B cell (primary cell): ENCODE results near the gene PRLR. TPM values are rescaled to one million over a fixed set of nuclear protein-coding genes. Genes with fewer than 3 reads are reported as not detected.

Experiments used
- ATAC-seq: fragments of 200-7000 bp; cut with Tn5 transposase; one replicate; pipeline ENCODE4 v1.10.0; 2021; ENCODE audit warnings: low read depth, mild to moderate bottlenecking, moderate number of reproducible peaks, moderate library complexity
- CTCF ChIA-PET: fragments of 350-600 bp; sonication (Branson Sonifier 250); formaldehyde crosslinking; loops from one replicate; lab custom pipeline; 2021; ENCODE audit warnings: antibody characterized with exemption, inconsistent platforms; lab: Charles Lee
- POLR2A ChIA-PET: fragments of 350-600 bp; sonication (Branson Sonifier 250); formaldehyde crosslinking; loops from one replicate; lab custom pipeline; 2021; ENCODE audit warnings: antibody characterized with exemption; lab: Charles Lee
- DNase-seq: peaks from one replicate; pipeline ENCODE4 v3.0.0; 2013
- H2AFZ ChIP-seq: 2 replicates; pipeline ENCODE4 v1.6.1; 2012; ENCODE audit warnings: mild to moderate bottlenecking, low read depth, low read length; ENCODE audit not compliant: insufficient read depth, poor library complexity, severe bottlenecking
- H3K27ac ChIP-seq, 2 donors: 1 replicate in 1 of 2; 2 replicates in 1 of 2; pipeline ENCODE4 v1.5.1; 2012 to 2013; ENCODE audit warnings: low read length in 2 of 2, mild to moderate bottlenecking in 2 of 2, moderate library complexity in 1 of 2
- H3K27me3 ChIP-seq, 4 experiments: fragments of 200-600 bp in 1 of 4; sonication (generic) in 1 of 4; replicated peaks in 1 of 4; 1 replicate in 2 of 4; 2 replicates in 2 of 4; pipeline versions ENCODE4 v1.6.1 to v1.7.0; 2013 to 2016; ENCODE audit warnings: low read length in 3 of 4, mild to moderate bottlenecking in 2 of 4, mixed read lengths in 1 of 4, moderate library complexity in 1 of 4; ENCODE audit not compliant: insufficient read depth in 4 of 4, control insufficient read depth in 3 of 4; ENCODE audit errors: control extremely low read depth in 1 of 4
- H3K36me3 ChIP-seq, 2 experiments: replicated peaks in 1 of 2; 1 replicate in 1 of 2; 2 replicates in 1 of 2; pipeline versions ENCODE4 v1.6.1 to v1.7.1; 2013; ENCODE audit warnings: low read length in 1 of 2; ENCODE audit not compliant: insufficient read depth in 2 of 2, control insufficient read depth in 1 of 2; ENCODE audit errors: control extremely low read depth in 1 of 2, extremely low read depth in 1 of 2
- H3K4me1 ChIP-seq, 2 donors: fragments of 200-600 bp in 1 of 2; sonication (generic) in 1 of 2; 1 replicate in 1 of 2; 2 replicates in 1 of 2; pipeline versions ENCODE4 v1.5.1 to v1.6.1; 2013 to 2017; ENCODE audit warnings: low read length in 2 of 2; ENCODE audit not compliant: control insufficient read depth in 2 of 2, insufficient read depth in 2 of 2
- H3K4me2 ChIP-seq: replicated peaks from 2 replicates; pipeline ENCODE3; 2012; ENCODE audit warnings: mild to moderate bottlenecking, low read depth, low read length; ENCODE audit not compliant: poor library complexity, severe bottlenecking
- H3K4me3 ChIP-seq, 5 experiments: fragments of 200-600 bp in 1 of 5; sonication (generic) in 1 of 5; 1 replicate in 3 of 5; 2 replicates in 2 of 5; pipeline versions ENCODE4 v1.5.1 to v1.7.0; 2011 to 2016; ENCODE audit warnings: low read length in 4 of 5, mild to moderate bottlenecking in 4 of 5, low read depth in 2 of 5, control low read depth in 1 of 5, moderate library complexity in 1 of 5; ENCODE audit not compliant: insufficient read depth in 1 of 5; ENCODE audit errors: control extremely low read depth in 1 of 5, extremely low read depth in 1 of 5
- H3K79me2 ChIP-seq: fragments of 200-600 bp; sonication (generic); one replicate; pipeline ENCODE4 v1.6.0; 2016; ENCODE audit warnings: low read length; ENCODE audit not compliant: control insufficient read depth, insufficient read depth
- H3K9ac ChIP-seq: fragments of 200-600 bp; sonication (generic); 2 replicates; pipeline ENCODE4 v1.6.1; 2017; ENCODE audit warnings: mild to moderate bottlenecking, low read length, moderate library complexity
- H3K9me3 ChIP-seq, 3 donors: one replicate each; pipeline versions ENCODE4 v1.6.1 to v1.7.1; 2013; ENCODE audit warnings: low read length in 2 of 3; ENCODE audit not compliant: control insufficient read depth in 2 of 3, insufficient read depth in 1 of 3; ENCODE audit errors: control extremely low read depth in 1 of 3
- H4K20me1 ChIP-seq: 2 replicates; pipeline ENCODE4 v1.6.0; 2012; ENCODE audit warnings: mild to moderate bottlenecking, low read length; ENCODE audit not compliant: insufficient read depth, control insufficient read depth, poor library complexity, severe bottlenecking
- H3K27ac Mint-ChIP-seq: one replicate; pipeline ENCODE4 v1.8.0; 2021; ENCODE audit warnings: mixed read lengths
- H3K27me3 Mint-ChIP-seq: one replicate; pipeline ENCODE4 v1.8.0; 2021; ENCODE audit warnings: mixed read lengths
- H3K4me1 Mint-ChIP-seq: one replicate; pipeline ENCODE4 v1.8.0; 2021; ENCODE audit warnings: mixed read lengths
- H3K4me3 Mint-ChIP-seq: one replicate; pipeline ENCODE4 v1.8.0; 2021; ENCODE audit warnings: mixed read lengths
- H3K9me3 Mint-ChIP-seq: one replicate; pipeline ENCODE4 v1.8.0; 2022; ENCODE audit warnings: mixed read lengths; ENCODE audit not compliant: insufficient read depth
- EZH2 ChIP-seq: IDR thresholded peaks from 2 replicates; pipeline ENCODE4 v1.6.1; 2012; ENCODE audit warnings: borderline replicate concordance, low read depth, mild to moderate bottlenecking, moderate library complexity, low read length; ENCODE audit not compliant: insufficient read depth, poor library complexity, severe bottlenecking
- WGBS: methylation state at CpG from one replicate; pipeline ENCODE4 v1.1.5; 2013; ENCODE audit warnings: missing lambda C conversion rate; ENCODE audit not compliant: insufficient coverage; 5-methylcytosine and 5-hydroxymethylcytosine counted together
- intact Hi-C: fragments of 100-400 bp; cut with micrococcal nuclease; formaldehyde crosslinking; loops from one replicate; pipeline ENCODE4 v1.10.0; 2022
- polyA plus RNA-seq: library from polyadenylated mRNA; depleted of rRNA; stranded (reverse); fragments of >200 nt; gene quantifications from 2 replicates; pipeline ENCODE4 v1.2.3, GENCODE V29; 2012
- total RNA-seq, 2 donors: library from RNA; stranded (reverse); fragments of 120-200 nt in 1 of 2; gene quantifications; 1 replicate in 1 of 2; 2 replicates in 1 of 2; pipeline versions ENCODE4 v1.2.3 to v1.2.4, GENCODE V29; 2013 to 2022
- TF ChIP-seq, protein P1 (sequence below): fragments of 200-600 bp; IDR thresholded peaks from one replicate; pipeline ENCODE4 v1.8.0; 2022; ENCODE audit warnings: antibody characterized with exemption, mild to moderate bottlenecking

PRLR gene
- total and polyA plus RNA-seq, 2 donors (not counting 1 experiment from before 2014, with no cell fraction given) = 0.39 TPM; not detected in 1

DNA sequence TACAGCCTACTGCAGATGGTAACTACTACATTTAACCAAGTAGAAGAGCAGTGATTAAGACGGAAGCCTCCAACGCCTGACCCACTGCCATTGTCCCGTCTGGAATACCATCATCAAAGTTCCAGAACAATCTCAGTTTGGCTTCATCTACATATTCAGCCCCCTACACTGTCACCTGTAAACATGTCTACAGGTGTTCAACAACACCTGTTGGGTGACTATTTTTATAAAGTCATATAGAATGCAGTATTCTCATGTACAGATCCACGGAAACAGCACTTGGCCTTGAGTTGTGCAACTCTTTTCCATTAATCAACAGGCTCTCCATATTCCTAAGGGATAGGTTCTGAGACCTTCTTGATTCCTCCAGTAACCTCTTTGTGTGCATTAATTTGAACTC is 129.3 kb downstream of the PRLR start:
- intact Hi-C loops = no loop called here
- WGBS = 80% methylated on average over 1 of the region's 4 CpGs
- ChIA-PET CTCF (no interaction called here), POLR2A (no interaction called here)
- Histone ChIP-seq H3K27me3 (peaks cover 0 to 2% (median 0%) of the 10 kb centered on the region in 4 experiments), H3K9ac (no peak overlapping the region), H3K79me2 (no peaks in the 10 kb centered on the region), H4K20me1 (no peaks in the 10 kb centered on the region), H3K4me2 (no peak overlapping the region), H3K4me3 (no peak overlapping the region), H3K27ac (no peak overlapping the region), H3K9me3 (no peaks in the 10 kb centered on the region), H2AFZ (no peak overlapping the region), H3K4me1 (no peaks in the 10 kb centered on the region), H3K36me3 (no peaks in the 10 kb centered on the region)
- H3K27me3 Mint-ChIP-seq = peaks cover 30% of the 10 kb centered on the region
- DNase-seq (no peak), ATAC-seq (no peak)
- no peaks in the 10 kb centered on the region for H3K4me1 Mint-ChIP-seq
- H3K4me3 Mint-ChIP-seq = no peak overlapping the region
- no peaks in the 10 kb centered on the region for H3K9me3 Mint-ChIP-seq
- H3K27ac Mint-ChIP-seq = no peak overlapping the region
- no peak for TF ChIP-seq EZH2
- TF ChIP-seq, protein P1, sequence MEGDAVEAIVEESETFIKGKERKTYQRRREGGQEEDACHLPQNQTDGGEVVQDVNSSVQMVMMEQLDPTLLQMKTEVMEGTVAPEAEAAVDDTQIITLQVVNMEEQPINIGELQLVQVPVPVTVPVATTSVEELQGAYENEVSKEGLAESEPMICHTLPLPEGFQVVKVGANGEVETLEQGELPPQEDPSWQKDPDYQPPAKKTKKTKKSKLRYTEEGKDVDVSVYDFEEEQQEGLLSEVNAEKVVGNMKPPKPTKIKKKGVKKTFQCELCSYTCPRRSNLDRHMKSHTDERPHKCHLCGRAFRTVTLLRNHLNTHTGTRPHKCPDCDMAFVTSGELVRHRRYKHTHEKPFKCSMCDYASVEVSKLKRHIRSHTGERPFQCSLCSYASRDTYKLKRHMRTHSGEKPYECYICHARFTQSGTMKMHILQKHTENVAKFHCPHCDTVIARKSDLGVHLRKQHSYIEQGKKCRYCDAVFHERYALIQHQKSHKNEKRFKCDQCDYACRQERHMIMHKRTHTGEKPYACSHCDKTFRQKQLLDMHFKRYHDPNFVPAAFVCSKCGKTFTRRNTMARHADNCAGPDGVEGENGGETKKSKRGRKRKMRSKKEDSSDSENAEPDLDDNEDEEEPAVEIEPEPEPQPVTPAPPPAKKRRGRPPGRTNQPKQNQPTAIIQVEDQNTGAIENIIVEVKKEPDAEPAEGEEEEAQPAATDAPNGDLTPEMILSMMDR = no peak

DNA sequence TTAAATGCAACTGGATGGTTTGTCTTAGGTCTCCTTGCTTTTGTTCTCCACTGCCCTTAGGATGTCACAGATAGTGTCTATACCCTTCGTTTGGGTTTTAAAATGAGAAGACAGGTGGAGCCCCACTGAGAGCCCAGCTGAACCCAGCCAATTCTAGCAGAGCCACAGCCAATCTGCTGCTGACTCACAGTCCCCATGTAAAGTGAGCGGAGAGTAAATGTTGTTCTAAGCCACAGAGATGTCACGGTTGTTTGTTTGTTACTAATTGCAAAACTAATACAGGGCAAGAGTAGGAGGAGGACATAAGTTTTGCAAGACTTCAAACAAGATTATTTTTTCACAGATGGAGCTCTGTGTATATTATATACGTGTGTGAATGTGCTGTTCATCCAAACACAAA is 132.1 kb downstream of the PRLR start:
- intact Hi-C loops = no loop called here
- CTCF ChIA-PET = interaction anchor here (1.1 kb wide), 1 partner anchor 105 kb away, joined by 3 read pairs; no protein-coding TSS in a partner anchor

More for the DNA sequence above, 132.1 kb downstream of the PRLR start:
- ATAC-seq (no peak), DNase-seq (no peak)
- Histone ChIP-seq H3K4me3 (no peak overlapping the region), H2AFZ (no peak overlapping the region), H4K20me1 (no peaks in the 10 kb centered on the region), H3K27me3 (peaks cover 0 to 2% (median 0%) of the 10 kb centered on the region in 4 experiments), H3K36me3 (no peaks in the 10 kb centered on the region), H3K4me2 (no peak overlapping the region), H3K9me3 (no peaks in the 10 kb centered on the region), H3K27ac (no peak overlapping the region), H3K4me1 (no peaks in the 10 kb centered on the region), H3K9ac (no peak overlapping the region), H3K79me2 (no peaks in the 10 kb centered on the region)
- 50% methylated on average over 1 of the region's 4 CpGs for WGBS
- POLR2A ChIA-PET = no interaction called here
- TF ChIP-seq, protein P1 = no peak
- no peak for TF ChIP-seq EZH2
- no peak overlapping the region for H3K4me3 Mint-ChIP-seq
- no peak overlapping the region for H3K27ac Mint-ChIP-seq
- no peaks in the 10 kb centered on the region for H3K4me1 Mint-ChIP-seq
- peaks cover 21% of the 10 kb centered on the region for H3K27me3 Mint-ChIP-seq
- no peaks in the 10 kb centered on the region for H3K9me3 Mint-ChIP-seq
